Esophagus squamous epithelium (tissue), 4 donors: ENCODE measurements around the gene ERO1B.

Experiments
- CTCF ChIP-seq, 6 experiments: fragments of 450-650 bp in 4 of 6; fragments of 200-600 bp in 2 of 6; sonication (generic) in 2 of 6; IDR thresholded peaks; one replicate each; pipeline ENCODE4 v1.5.1; 2016 to 2019; ENCODE audit warnings: antibody characterized with exemption in 6 of 6, mild to moderate bottlenecking in 4 of 6, moderate library complexity in 4 of 6
- POLR2A ChIP-seq, 4 donors: fragments of 450-650 bp; IDR thresholded peaks; one replicate each; pipeline ENCODE4 v1.6.1; 2017; ENCODE audit warnings: antibody characterized with exemption in 4 of 4, mild to moderate bottlenecking in 4 of 4, moderate library complexity in 3 of 4

GRCh38 chr1:236321101-236321500 lies 39.3 kb upstream of the ERO1B start:
- no peak for TF ChIP-seq CTCF (IDR thresholded peaks at IDR 0.05)
- no peak for TF ChIP-seq POLR2A (IDR thresholded peaks at IDR 0.05)
